PC-3 (cell line): ENCODE results near the gene APCDD1.

Experiments used
- EZH2 ChIP-seq: fragments of 300-600 bp; sonication (generic); IDR thresholded peaks from one replicate; pipeline ENCODE4 v1.6.1; 2017; ENCODE audit warnings: antibody characterized with exemption, mild to moderate bottlenecking, low read length; ENCODE audit not compliant: unreplicated experiment
- EZH2phosphoT487 ChIP-seq: fragments of 300-600 bp; sonication (generic); IDR thresholded peaks from 2 replicates; pipeline ENCODE4 v1.6.1; 2018; ENCODE audit warnings: mild to moderate bottlenecking, antibody characterized with exemption, low read length, borderline replicate concordance
- TF ChIP-seq, protein P1 (sequence below): fragments of 300-600 bp; sonication (generic); conservative IDR thresholded peaks from 2 replicates; pipeline ENCODE4 v1.5.1; 2017; ENCODE audit warnings: antibody characterized with exemption, low read depth, mild to moderate bottlenecking, low read length

DNA sequence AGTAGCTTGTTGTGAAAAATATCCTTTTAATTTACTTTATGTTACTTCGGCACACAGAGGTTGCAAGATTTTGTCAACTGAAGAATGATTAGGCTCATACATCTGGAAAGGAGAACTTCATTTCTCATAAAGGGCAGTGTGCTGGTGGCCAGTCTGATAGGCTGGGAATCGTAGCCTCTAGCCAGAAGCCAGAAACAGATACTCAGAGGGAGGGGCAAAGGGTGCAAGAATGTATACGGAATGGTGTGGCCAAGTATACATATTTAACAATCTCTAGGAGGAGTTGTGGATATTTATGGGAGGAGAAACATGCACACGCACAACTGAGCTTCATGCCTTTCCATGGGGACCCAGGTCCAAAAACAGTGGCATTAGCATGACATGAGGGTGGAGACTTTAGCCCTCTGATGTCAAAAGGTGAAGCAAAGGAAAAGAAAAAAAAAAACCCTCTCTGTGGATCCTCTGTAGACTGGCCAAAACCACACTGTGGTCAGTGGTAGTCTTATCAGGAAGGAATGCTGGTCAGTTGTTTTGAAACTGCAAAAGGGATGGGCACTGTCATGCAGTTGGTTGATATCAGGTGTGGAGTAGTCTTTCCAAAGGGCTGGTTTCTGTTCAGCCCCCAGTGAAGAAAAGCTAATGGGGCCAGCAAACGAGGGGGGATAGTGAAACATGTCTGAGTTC, 34.9 kb upstream of the APCDD1 start:
- TF ChIP-seq, protein P1, sequence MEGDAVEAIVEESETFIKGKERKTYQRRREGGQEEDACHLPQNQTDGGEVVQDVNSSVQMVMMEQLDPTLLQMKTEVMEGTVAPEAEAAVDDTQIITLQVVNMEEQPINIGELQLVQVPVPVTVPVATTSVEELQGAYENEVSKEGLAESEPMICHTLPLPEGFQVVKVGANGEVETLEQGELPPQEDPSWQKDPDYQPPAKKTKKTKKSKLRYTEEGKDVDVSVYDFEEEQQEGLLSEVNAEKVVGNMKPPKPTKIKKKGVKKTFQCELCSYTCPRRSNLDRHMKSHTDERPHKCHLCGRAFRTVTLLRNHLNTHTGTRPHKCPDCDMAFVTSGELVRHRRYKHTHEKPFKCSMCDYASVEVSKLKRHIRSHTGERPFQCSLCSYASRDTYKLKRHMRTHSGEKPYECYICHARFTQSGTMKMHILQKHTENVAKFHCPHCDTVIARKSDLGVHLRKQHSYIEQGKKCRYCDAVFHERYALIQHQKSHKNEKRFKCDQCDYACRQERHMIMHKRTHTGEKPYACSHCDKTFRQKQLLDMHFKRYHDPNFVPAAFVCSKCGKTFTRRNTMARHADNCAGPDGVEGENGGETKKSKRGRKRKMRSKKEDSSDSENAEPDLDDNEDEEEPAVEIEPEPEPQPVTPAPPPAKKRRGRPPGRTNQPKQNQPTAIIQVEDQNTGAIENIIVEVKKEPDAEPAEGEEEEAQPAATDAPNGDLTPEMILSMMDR = no peak
- TF ChIP-seq EZH2phosphoT487 (no peak), EZH2 (no peak)
